Heart left ventricle (tissue), 16 donors: Measurements from ENCODE around the gene SEC24C. TPM values are rescaled to one million over a fixed set of nuclear protein-coding genes. Genes with fewer than 3 reads are reported as not detected.
"Not testable (repeated sequence)": the region's sequence is repeated elsewhere in the genome, so short reads cannot be mapped to it uniquely, and the experiment has no call there.

Source experiments
- ATAC-seq, 4 donors: fragments of 200-7000 bp; cut with Tn5 transposase; one replicate each; pipeline ENCODE4 v1.9.1; 2020 to 2022; ENCODE audit warnings: moderate library complexity in 4 of 4, mild to moderate bottlenecking in 3 of 4, moderate number of reproducible peaks in 1 of 4
- DNase-seq, 5 donors: peaks; one replicate each; pipeline ENCODE4 v3.0.0-alpha.2; 2020
- H3K27ac ChIP-seq, 12 donors: fragments of 200-600 bp; sonication (generic) in 4 of 12; one replicate each; pipeline versions ENCODE4 v1.5.0 to v1.8.0; 2016 to 2022; ENCODE audit warnings: mild to moderate bottlenecking in 2 of 12
- H3K27me3 ChIP-seq, 9 donors: fragments of 200-600 bp; sonication (generic) in 2 of 9; one replicate each; pipeline versions ENCODE4 v1.5.1 to v1.8.0; 2016 to 2022; ENCODE audit warnings: mild to moderate bottlenecking in 3 of 9
- H3K36me3 ChIP-seq, 9 donors: fragments of 200-600 bp; sonication (generic) in 2 of 9; one replicate each; pipeline versions ENCODE4 v1.5.0 to v1.8.0; 2018 to 2022; ENCODE audit warnings: mild to moderate bottlenecking in 2 of 9
- H3K4me1 ChIP-seq, 12 donors: fragments of 200-600 bp; sonication (generic) in 4 of 12; one replicate each; pipeline versions ENCODE4 v1.5.0 to v1.8.0; 2016 to 2022; ENCODE audit warnings: mild to moderate bottlenecking in 3 of 12
- H3K4me3 ChIP-seq, 12 donors: fragments of 200-600 bp; sonication (generic) in 4 of 12; one replicate each; pipeline versions ENCODE4 v1.5.0 to v1.8.0; 2017 to 2022; ENCODE audit warnings: mild to moderate bottlenecking in 9 of 12, moderate library complexity in 4 of 12
- H3K9me3 ChIP-seq, 12 donors: fragments of 200-600 bp; sonication (generic) in 4 of 12; one replicate each; pipeline versions ENCODE4 v1.5.0 to v1.8.0; 2016 to 2022; ENCODE audit warnings: mild to moderate bottlenecking in 1 of 12
- CTCF ChIP-seq, 12 donors: fragments of 200-600 bp; sonication (generic) in 4 of 12; IDR thresholded peaks; one replicate each; pipeline versions ENCODE4 v1.5.0 to v1.8.0; 2018 to 2022; ENCODE audit warnings: antibody characterized with exemption in 12 of 12, mild to moderate bottlenecking in 5 of 12
- POLR2A ChIP-seq, 2 donors: fragments of 450-650 bp; IDR thresholded peaks; one replicate each; pipeline ENCODE4 v1.6.1; 2017; ENCODE audit warnings: antibody characterized with exemption in 2 of 2, mild to moderate bottlenecking in 2 of 2, moderate library complexity in 2 of 2
- WGBS, 4 donors: extraction: QIAGEN DNeasy Blood & Tissue Kit in 2 of 4; methylation state at CpG; one replicate each; pipeline versions ENCODE4 v1.1.5 to v1.1.7; 2013 to 2018; 5-methylcytosine and 5-hydroxymethylcytosine counted together
- intact Hi-C, 10 donors: fragments of 100-400 bp; cut with DNase I; formaldehyde crosslinking; loops; one replicate each; pipeline versions ENCODE4 v1.11.1 to v1.14.2; 2022
- polyA plus RNA-seq, 2 donors: library from polyadenylated mRNA; stranded (reverse); fragments of 200-250 nt; gene quantifications; one replicate each; pipeline ENCODE4 v1.2.3, GENCODE V29; 2013
- total RNA-seq, 9 donors: library from RNA; depleted of rRNA in 2 of 9; stranded (reverse); fragments of >200 nt in 2 of 9; fragmentation: NEBNext Ultra II Directional in 3 of 9; extraction: Animal tissue kit (Norgen Biotek cat#: 25700) in 3 of 9; gene quantifications; one replicate each; pipeline versions ENCODE4 v1.1.0 to v1.2.4, GENCODE V29; 2016 to 2023
- donor health status: ischemic (EF 13 %, LVEDD 7.1; RV severe dilation, severe dysfunction).
- donor health status: healthy with polysubstance abuse.
- donor health status: DM: no; HTN: yes; CAD: no.
- donor health status: DM: no; HTN: no; CAD: no.
- donor health status: ischemic (EF 25% LVEDD 6.9; RV normal size, moderate dysfunction).
- donor health status: ischemic (EF 25% LVEDD 5.7; RV mildly dilated, moderate dysfunction).
- donor health status: healthy.
- donor health status: DM: yes; HTN: yes; CAD: no.
- donor health status: ischemic (EF 35%, LVEDD 5.7; RV mildly dilated, moderate dysfunction).
- donor health status: nonischemic (EF 11% LVEDD 7.7; RV severe dilation, severe dysfunction).
- donor health status: DM: yes; HTN: yes; CAD: no.
- donor health status: PGD.
- donor health status: ischemic (EF 29% LVEDD 5.4; RV normal size, mild dysfunction).
- donor health status: nonischemic (EF 23%, LVEDD 6.1; RV moderate dilation, normal function).

Gene SEC24C
- total and polyA plus RNA-seq, 11 donors, result 26.4 to 65.5 (median 49.5) TPM

- intact Hi-C loops, result no loop called here
- WGBS, 4 donors, result 91 to 93% (median 91%) methylated on average over 5 of the region's 5 CpGs
- Histone ChIP-seq H3K4me1 (peaks cover 0 to 6% (median 0%) of the 10 kb centered on the region in 12 donors), H3K27me3 (no peaks in the 10 kb centered on the region), H3K27ac (no peak overlapping the region), H3K4me3 (no peak overlapping the region), H3K9me3 (no peaks in the 10 kb centered on the region), H3K36me3 (peaks cover 5 to 100% (median 98%) of the 10 kb centered on the region in 9 donors)
- no peak for DNase-seq
- ATAC-seq, result no peak
- TF ChIP-seq POLR2A (IDR thresholded peaks at IDR 0.05) (no peak), CTCF (IDR thresholded peaks at IDR 0.05) (no peak)
Observed at GRCh38 chr10:73793456-73793855, 49.3 kb downstream of the SEC24C start.

- not testable (repeated sequence) for H3K27ac ChIP-seq
Observed at GRCh38 chr10:73795491-73795890, 51.3 kb downstream of the SEC24C start.

GRCh38 chr10:73796035-73796434 is 51.9 kb downstream of the SEC24C start:
- peaks cover 0 to 100% (median 97%) of the 10 kb centered on the region in 9 donors for H3K36me3 ChIP-seq
- DNase-seq, H3K27ac ChIP-seq, H3K4me3 ChIP-seq, H3K9me3 ChIP-seq, H3K27me3 ChIP-seq, H3K4me1 ChIP-seq, ATAC-seq, intact Hi-C loops: not testable (repeated sequence)
- WGBS, 4 donors, result 92 to 97% (median 94%) methylated on average over 8 of the region's 8 CpGs

More at GRCh38 chr10:73795491-73795890, 51.3 kb downstream of the SEC24C start:
- H3K27me3 ChIP-seq, ATAC-seq, intact Hi-C loops, H3K4me1 ChIP-seq, H3K4me3 ChIP-seq, H3K9me3 ChIP-seq, DNase-seq: not testable (repeated sequence)
- peaks cover 0 to 100% (median 99%) of the 10 kb centered on the region in 9 donors for H3K36me3 ChIP-seq
- 92 to 97% (median 93%) methylated on average over 10 of the region's 10 CpGs for WGBS, 4 donors

- no peaks in the 10 kb centered on the region for H3K27me3 ChIP-seq
- ATAC-seq, result no peak
- H3K4me1 ChIP-seq, result no peaks in the 10 kb centered on the region
- TF ChIP-seq CTCF (IDR thresholded peaks at IDR 0.05) (no peak), POLR2A (IDR thresholded peaks at IDR 0.05) (no peak)
- no peak overlapping the region for H3K27ac ChIP-seq
- no peak for DNase-seq
- H3K4me3 ChIP-seq, result no peak overlapping the region
- H3K9me3 ChIP-seq, result no peaks in the 10 kb centered on the region
- peaks cover 0 to 100% (median 97%) of the 10 kb centered on the region in 9 donors for H3K36me3 ChIP-seq
- intact Hi-C loops, result no loop called here
- WGBS, 4 donors, result 87 to 89% (median 89%) methylated on average over 4 to 5 of the region's 5 CpGs
Observed at GRCh38 chr10:73796766-73797165, 52.6 kb downstream of the SEC24C start.

GRCh38 chr10:73797324-73798025 is 53.3 kb downstream of the SEC24C start:
- Histone ChIP-seq H3K4me1 (no peaks in the 10 kb centered on the region), H3K27ac (no peak overlapping the region), H3K27me3 (no peaks in the 10 kb centered on the region), H3K36me3 (peaks cover 0 to 100% (median 97%) of the 10 kb centered on the region in 9 donors), H3K9me3 (no peaks in the 10 kb centered on the region), H3K4me3 (no peak overlapping the region)
- no peak for TF ChIP-seq POLR2A (IDR thresholded peaks at IDR 0.05)
- TF ChIP-seq CTCF (IDR thresholded peaks at IDR 0.05), result no peak
- 90 to 91% (median 91%) methylated on average over 15 to 19 of the region's 19 CpGs for WGBS, 4 donors
- intact Hi-C loops, result no loop called here
- DNase-seq, result no peak
- no peak for ATAC-seq
